Fibroblast of mammary gland (primary cell): ENCODE measurements around the gene VPS9D1.

Experiments used
- DNase-seq: peaks from one replicate; pipeline ENCODE4 v3.0.0-alpha.2; 2010; ENCODE audit warnings: low read depth
- H3K4me3 ChIP-seq: 2 replicates; pipeline ENCODE4 v1.5.1; 2011; ENCODE audit warnings: low read depth, mild to moderate bottlenecking, low read length, moderate library complexity; ENCODE audit not compliant: control insufficient read depth
- TF ChIP-seq, protein P1 (sequence below): conservative IDR thresholded peaks from 2 replicates; pipeline ENCODE4 v1.5.1; 2011; ENCODE audit warnings: low read depth, low read length, inconsistent platforms; ENCODE audit not compliant: control insufficient read depth, insufficient read depth

VPS9D1 gene, protein sequence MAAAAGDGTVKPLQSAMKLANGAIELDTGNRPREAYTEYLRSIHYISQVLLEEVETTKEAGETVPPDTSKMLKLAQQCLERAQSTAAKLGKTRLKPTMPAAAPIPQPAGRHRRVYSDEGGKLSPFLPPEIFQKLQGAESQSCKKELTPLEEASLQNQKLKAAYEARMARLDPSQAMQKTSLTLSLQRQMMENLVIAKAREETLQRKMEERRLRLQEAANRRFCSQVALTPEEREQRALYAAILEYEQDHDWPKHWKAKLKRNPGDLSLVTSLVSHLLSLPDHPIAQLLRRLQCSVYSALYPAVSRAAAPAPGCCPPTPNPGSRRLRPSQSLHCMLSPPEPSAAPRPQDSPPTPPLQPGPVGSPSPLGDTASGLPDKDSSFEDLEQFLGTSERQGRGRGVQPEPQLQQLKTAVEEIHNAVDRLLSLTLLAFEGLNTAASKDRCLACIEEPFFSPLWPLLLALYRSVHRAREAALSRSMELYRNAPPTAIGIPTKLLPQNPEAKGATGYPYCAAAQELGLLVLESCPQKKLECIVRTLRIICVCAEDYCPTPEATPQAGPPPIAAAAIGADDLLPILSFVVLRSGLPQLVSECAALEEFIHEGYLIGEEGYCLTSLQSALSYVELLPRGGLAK

DNA sequence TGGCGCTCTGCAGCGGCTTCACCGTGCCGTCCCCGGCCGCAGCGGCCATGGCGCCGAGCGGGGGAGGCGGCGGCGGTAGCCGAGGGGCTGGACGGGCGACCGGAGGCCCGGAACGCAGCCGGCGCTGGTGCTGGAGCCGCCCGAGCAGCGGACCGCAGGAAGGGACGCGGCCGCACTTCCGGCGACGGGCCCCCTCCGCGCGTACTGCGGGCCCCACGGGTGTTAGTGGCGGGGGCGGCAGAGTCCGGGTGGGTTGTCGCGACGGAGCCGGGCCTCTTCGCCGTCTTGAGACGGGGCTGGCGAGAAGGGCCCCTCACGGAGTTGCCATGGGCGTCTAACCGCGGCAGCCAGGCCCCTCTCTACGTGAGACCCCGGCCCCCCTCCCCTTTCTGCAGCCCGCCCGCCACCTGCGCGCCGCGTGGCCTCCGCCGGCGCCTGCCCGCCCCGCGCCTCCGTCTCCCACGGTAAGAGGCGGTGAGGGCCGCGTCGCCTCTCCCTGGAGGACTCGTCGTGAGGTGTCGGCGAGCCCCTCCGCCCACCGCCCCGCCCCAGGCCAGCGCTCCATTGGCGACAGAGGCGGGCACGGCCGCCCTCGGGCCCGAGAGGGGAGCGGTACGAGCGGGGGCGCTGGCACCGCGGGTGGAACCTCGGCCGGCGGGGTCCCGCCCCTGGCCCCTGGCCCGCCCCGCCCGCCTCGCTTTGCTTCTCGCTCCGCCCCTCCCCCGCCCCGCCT lies at the start of gene VPS9D1, which contains the start of gene ZNF276:
VPS9D1 (minus strand) TSS at position 86 of the 733 bp plus-strand sequence; CDS start at position 49, 37 bp downstream.
ZNF276 (plus strand) TSS at position 725 of the 733 bp plus-strand sequence. CDS start 104 bp downstream, outside the sequence.
- TF ChIP-seq, protein P1, sequence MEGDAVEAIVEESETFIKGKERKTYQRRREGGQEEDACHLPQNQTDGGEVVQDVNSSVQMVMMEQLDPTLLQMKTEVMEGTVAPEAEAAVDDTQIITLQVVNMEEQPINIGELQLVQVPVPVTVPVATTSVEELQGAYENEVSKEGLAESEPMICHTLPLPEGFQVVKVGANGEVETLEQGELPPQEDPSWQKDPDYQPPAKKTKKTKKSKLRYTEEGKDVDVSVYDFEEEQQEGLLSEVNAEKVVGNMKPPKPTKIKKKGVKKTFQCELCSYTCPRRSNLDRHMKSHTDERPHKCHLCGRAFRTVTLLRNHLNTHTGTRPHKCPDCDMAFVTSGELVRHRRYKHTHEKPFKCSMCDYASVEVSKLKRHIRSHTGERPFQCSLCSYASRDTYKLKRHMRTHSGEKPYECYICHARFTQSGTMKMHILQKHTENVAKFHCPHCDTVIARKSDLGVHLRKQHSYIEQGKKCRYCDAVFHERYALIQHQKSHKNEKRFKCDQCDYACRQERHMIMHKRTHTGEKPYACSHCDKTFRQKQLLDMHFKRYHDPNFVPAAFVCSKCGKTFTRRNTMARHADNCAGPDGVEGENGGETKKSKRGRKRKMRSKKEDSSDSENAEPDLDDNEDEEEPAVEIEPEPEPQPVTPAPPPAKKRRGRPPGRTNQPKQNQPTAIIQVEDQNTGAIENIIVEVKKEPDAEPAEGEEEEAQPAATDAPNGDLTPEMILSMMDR: no peak
- DNase-seq: peak; percentile 68
- peak within 1 kb of the TSS; percentile 70 for H3K4me3 ChIP-seq

DNA sequence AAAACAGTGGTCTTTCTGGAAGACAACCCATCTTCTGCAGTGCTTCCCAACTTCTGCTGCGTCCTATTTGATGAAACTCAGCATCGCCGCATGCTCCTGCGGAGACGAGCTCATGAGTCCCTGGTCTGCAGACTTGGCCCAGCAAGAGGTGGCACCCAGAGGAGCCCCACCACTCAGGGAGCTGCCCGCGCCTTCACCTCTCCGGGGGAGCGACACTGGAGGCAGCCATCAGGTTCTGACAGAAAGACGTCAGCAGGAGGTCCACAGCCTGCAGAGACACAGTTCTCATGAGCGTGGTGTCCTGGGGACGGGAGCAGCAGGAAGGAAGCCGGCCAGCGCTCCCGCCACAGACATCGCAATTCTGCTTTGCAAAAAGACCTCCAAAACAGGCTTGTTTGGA lies 49.7 kb upstream of the VPS9D1 start:
- TF ChIP-seq, protein P1: no peak
- H3K4me3 ChIP-seq: no peak overlapping the region
- no peak for DNase-seq

- no peak for DNase-seq
- TF ChIP-seq, protein P1: no peak
- H3K4me3 ChIP-seq: no peak overlapping the region
Observed at GRCh38 chr16:89765292-89765830, 44.7 kb upstream of the VPS9D1 start.

DNA sequence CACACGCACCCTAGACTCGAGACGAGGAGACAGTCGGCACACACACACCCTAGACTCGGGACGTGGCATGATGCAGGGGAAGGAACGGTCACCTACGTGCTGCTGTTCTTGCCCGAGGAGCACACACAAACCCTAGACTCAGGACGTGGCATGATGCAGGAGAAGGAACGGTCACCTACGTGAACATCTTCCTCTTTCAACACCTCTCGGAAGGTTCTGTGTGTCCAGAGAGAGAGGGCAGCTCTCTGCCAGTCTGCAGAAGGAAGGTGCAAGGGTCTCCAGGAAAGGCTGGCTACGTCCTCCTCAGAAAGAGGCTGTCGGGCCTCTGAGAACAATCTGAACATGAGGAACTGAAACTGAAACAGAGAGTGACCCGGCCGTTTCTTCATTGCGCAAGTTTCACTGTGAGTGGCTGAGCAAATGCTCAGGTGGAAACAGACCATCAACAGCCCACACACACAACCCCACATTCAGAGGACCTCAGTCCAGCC lies 44.1 kb upstream of the VPS9D1 start:
- no peak for DNase-seq
- H3K4me3 ChIP-seq: no peak overlapping the region
- TF ChIP-seq, protein P1: no peak

DNA sequence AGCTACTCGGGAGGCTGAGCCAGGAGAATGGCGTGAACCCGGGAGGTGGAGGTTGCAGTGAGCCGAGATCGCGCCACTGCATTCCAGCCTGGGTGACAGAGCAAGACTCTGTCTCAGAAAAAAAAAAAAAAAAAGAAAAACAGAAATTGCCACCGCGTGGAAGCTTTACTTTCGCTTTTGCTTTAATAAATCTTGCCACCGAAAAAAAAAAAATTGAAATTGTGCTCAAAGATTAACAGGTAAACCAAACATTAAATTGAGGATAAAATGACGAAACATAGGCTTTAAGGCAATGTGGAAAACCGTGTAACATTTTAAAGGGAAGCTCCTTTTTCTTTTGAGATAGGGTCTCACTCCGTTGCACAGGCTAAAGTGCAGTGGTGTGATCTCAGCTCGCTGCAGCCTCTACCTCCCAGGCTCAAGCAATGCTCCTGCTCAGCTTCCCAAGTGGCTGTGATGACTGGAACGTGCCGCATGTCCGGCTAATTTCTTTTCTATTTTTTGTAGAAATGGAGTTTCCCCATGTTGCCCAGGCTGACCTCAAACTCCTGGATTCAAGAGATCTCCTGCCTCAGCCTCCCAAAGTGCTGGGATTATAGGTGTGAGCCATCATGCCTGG lies 40.7 kb upstream of the VPS9D1 start:
- H3K4me3 ChIP-seq: no peak overlapping the region
- TF ChIP-seq, protein P1: no peak
- DNase-seq: no peak
